NCI-H1417 treated with DMSO at 0.1 percent for 48 hours (cell line): ENCODE results near the gene CD47.

Source experiments
- DNase-seq: peaks from one replicate; lab custom pipeline; 2025; lab: John Stamatoyannopoulos, UW

CD47 gene

DNA sequence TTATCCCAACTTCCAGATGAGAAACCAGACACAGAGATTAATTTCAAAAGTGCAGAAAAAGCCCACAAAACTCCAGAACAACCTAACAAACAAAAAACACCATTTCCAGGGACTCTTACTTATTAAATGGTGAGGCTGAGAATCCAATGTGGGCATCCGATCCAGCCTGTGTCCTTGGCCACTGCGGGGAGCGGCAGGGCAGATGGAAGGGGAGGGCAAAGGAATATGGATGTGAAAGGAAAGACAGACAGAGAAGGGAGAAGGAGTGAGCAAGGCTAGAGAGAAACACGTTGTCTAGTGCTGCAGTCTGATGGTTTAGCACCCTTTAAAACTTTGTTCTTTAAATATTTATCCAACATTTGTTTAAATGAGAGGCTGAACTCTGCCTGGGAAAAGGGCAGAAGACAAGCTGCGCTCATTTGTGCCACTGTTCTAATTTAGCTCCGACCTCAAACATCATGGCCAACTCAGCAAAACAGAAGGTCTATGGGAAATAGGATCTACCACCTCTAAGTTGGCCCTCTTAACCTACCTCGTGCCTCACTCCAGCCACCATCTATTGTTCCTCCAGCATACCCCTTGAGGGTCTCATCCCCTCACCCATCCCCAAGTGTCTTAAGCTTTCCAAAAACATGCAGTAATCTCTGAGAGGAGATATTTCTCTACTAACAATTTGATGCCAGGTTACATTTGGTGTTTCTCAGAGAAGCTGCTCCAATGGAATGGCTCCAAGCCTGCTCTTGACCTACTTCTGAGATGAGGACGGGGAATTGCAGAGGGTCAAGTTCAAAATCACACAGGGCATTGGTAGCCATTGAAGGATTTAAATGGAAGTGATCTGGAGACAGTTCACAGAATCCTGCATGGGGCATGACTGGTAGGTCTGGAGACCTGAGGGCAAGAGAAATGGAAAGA, 77.4 kb downstream of the CD47 start:
- DNase-seq = no peak

DNA sequence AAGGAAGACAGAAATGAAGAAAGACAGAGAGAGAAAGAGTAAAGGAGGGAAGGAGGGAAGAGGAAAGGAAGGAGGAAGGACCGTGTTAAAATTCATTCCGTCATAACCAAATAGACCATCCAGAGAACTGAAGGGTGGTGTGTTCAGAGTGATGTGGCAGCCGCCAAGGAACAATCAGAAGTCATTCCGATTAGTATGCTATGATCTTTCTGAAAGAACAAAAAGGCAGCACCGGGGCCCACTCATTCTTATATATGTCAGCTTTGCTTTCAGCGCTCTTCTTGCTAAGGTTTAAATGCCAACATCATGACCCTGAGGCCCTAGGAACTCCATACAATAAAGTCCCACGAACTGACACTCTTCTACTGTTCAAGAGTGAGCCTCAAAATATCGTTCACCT, 78.5 kb downstream of the CD47 start:
- no peak for DNase-seq

DNA sequence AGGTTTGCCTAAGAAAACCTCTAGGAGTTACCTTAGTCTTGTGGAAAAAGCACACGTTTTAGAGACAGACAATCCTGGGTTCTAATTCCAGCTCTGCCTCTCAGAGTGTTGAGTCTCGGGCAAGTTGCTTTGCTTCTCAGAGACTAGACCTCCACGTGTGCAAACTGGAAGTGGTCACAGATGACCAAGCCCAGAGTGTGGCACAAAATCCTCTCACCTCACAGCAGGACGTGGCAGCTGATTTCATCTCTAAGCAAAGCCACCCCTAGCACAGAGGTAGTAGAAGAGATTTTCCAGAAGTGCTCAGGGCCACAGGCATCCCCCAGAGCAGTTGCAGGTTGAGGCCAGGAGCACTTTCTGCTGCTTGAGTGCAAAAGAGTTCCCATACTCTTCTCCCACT, 79.2 kb downstream of the CD47 start:
- DNase-seq = no peak

DNA sequence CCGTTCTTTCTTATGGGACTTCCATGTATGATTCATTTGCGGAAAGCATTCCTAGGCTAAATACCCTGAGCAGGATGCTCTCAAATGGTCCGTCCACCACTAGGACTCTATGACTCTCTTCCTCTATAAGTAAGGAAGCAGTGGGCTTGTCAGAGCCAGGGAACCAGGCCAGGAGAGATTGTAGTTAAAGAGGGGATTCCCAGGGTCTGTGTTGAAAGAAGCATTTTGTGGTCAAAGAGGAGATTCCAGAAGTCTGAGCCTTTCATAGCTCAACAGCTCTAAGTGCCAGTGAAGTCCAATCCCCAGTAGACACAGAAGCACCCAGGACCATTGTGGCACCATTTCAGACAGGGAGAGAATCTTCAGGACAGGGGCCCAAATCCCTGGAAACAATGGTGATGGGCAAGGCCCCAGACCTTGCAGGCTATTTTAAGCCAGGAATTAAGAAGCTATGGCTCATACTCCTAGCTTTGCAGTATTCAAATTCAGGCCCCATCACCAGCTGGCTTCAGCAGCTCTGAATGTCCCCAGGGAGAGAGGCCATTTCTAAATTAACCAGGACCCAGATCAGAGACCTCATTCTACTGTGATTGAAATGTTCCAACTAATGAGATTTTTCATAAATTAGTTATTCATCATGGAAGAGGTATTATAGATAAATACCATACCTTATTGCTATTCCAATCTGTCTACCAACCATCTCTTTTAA, 81.7 kb downstream of the CD47 start:
- DNase-seq = no peak

DNA sequence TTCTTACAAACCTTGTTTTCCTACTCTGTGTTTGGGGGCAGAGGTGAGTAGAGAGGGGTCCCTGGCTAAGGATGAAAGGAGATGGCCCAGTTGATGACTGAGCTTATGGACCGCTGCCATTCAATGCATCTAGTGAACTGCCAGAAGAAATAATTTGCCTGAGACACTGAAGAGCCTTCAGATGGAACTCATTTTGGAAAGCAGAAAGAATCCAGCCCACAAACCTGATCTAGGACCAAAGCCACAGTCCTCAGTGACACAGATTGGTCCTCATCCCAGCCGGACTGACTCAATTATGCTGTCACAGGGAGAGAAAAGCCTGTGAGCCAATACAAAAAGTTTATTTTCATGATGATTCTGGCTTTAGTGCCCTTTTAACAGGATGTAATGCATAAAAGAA, 82.7 kb downstream of the CD47 start:
- no peak for DNase-seq

DNA sequence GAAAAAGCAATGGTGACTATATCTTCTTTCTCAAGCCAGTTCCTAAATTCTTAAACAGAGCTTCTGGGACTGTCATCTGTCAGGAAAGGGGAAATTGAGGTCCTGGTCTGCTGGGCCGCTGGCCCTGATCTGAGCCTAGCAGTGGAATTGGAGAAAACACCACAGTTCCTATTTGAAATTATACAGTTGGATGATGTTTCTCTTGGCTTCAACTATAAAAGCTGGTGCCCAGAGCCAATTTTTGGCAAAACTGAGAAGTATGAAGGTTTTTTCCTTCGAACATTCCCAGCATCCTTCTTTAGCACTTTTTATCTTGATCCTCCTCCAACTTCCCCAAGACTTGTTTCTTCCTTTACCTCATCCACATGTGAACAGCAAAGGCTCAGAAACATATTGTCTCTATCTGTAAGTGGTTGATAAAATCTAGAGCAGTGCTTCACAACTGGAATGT, 83.9 kb downstream of the CD47 start:
- no peak for DNase-seq

DNA sequence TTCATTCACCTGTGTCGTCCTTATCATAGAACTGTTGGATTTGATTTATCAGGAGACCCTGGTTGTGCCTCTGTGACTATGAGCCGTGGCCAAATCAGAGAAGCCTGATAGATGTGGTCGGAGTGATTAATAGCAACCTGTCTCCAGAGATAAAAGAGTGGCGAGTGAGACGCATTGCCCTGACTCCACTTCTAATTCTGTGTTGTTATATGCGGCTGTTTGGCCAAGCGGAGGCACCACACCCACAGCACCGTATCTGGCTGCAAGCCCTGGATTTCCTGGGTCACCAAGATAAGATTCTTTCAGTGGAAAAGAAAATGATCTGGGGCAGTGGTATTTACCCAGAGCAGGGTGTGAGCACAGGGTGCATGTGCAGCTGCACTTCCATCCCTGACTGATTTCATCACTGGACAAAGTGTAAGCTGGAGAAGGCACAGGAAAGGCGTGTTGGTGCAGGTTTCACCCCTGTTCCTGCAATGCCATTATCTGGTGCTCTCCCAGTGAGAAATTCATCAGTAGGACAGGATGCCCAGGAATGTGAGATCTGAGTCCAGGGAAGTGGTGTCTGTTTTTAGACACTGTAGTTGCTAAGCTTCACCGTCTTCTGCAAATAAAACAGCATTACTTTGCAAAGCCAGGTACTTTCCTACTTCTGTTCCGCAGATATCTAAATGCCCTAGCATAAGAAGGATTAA, 84.6 kb downstream of the CD47 start:
- no peak for DNase-seq

DNA sequence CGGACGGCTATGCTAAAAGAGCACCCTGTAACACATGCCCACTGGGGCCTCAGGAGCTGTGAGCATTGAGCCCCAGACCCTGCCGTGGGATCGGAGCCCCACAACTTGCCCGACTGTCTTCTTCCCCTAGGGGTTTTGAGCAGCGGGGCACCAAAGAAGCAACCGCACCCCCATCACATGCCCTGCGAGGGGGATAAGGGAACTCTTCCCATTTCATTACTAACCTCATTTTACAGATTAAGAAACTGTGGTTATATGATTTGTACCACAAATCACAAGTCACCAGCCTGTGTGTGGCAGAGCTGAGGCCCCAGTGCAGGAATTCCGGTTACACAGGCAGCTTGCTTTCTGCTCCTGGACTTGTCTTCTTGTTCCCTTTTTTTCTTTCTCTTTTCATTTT, 86.2 kb downstream of the CD47 start:
- no peak for DNase-seq

DNA sequence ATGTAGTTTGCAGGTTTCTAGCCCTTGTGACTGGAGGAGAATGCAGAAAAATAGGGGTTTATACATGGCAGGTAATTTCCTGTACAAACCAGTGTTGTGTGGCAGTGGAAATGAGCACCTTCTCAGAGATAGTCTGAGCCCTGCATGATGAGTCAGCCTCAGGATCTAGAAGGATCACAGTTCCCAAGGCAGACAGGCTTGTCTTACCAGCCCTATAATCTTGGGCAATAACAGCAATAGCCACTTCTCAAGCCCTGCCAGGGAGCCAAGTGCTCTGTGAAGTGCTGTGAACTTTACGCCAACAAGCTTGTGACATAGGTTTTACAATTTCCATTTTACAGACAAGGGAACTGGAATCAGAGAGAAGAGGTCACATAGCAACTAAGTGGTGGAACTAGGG, 89.4 kb downstream of the CD47 start:
- DNase-seq = no peak

DNA sequence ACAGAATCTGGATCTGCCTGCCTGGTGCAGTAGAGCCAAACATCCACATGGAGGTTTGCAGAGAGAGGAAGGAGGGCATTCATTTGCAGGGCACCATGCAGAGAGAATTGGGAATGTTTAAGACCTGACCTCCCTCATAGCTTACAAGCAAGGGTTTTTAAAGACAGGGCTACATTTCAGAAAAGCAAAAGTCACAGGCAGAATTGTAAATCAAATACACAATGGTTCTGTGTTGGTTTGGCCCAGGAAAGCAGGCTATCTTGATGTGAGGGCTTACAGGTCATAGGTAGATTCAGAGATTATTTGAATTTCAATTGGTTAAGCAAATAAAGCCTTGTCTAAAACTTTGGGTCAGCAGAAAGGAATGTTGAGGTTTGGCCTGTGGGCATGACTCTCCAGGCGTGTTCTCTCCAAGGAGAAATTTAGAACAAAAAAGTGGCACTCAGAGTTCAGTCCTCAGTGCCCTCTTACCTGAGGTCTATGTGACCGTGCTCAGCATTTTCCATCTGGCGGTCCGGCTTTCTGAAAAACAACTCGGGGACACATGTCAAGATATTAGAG, 91.5 kb downstream of the CD47 start:
- DNase-seq = no peak

DNA sequence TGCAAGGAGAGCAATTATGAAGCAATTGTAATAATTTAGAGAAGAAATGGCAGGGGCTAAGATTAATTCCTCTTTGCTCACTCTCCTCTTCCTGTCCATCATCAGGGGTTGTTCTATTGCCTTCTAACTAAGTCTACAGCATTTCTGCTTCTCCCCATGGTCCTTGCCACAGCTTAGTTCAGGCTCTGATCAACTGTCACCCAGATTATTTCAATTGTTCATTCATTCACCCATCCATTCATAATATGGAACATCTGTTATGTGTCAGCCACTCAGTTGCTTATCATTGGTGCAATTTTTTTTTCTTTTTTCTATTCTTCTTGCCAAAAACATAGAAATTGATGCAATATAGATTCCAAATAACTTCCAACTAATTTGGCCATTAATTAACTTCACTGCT, 93.2 kb downstream of the CD47 start:
- DNase-seq = no peak

DNA sequence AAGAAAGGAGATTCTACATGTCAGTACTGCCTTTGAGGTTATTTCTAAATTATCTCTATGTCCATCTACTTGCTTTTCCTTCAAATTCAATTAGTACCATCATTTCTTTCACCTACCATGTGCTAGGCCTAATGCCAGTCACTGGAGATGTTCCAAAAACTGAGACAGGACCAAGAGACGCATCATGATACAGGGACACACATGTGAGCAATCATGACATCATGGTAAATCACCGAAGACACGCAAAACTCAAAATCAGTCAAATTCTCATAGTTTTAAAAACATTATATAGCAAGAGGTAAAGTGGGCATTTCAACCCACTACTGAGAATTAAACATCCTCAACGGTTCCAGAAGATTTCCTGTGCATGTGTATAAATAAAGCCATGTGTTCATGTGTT, 95.0 kb downstream of the CD47 start:
- DNase-seq = no peak

DNA sequence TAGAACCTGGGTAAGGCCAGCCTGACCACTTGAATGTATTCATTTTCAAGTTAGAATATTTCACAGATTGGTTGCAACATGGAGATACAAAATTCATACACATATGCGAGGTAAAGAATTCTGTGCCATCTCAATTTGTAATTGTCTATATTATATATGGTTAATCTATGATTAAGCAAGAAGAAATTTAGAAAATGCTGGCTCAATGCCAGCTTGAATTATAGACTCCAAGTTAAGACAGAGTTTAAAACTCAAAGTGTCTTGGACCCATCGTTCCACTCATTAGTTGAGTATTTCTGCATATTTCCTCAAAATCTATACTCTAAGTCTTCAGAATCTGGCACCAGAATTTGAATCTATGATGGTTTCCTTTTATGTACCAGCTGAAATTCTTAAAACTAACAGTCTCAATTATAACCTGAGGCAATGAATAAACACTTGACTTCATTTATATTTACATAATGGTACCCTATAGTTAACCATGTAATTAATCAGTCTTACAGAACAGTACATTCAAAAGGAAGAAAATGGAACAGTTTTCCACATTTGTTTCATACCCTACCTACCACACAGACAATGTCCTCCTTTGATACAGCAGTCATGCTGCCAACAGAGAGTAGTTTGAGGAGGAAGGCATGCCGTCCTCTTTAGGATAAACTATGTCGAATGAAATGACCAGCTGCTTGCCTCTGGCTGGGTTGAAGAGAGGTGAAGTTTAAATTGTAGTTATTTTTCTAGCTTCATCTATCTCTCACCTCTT, 95.7 kb downstream of the CD47 start:
- DNase-seq = peak; percentile 58

DNA sequence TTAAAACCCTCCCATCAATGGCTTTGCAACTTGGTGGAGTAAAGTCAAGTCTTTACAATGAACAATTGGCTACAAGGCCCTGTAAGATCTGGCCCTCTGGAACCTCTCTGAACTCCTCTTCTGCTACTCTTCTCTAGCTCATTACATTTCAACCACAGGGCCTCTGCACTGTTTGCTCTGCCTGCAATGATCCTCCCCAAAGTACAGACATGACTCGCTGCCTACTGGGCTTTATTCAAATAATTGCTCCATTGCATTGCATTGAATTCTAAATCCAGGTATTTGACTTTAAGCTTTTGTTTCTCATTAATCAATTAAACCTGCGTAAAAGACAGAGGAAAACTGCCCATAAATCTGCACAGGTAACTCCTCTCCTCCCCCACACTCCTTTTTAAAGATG, 96.7 kb downstream of the CD47 start:
- DNase-seq = no peak

DNA sequence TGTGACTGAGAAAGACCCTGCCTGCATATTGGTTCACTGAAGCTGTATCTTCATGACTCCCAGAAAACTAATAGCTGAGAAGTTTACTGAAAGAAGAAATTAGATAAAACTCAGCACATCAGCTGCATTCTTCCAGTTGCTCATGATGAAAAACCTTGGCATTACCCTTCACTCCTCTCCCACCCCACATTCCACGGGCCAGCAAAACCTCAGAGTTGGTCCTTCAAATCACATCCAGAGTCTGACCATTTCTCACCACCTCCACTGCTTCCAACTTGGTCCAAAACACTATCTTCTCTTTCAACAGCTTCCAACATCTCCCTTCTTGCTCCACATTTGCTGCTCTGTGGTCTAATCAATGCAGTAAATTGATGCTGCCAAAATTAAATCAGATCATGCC, 97.1 kb downstream of the CD47 start:
- no peak for DNase-seq
